RWPE1 (cell line): Measurements from ENCODE around the gene ADCY2.

Source experiments
- CTCF ChIA-PET: fragments of 350-600 bp; sonication (Branson Sonifier 250); formaldehyde crosslinking; extraction: SDS; loops from one replicate; lab custom pipeline; 2021; lab: Yijun Ruan, JAX
- POLR2A ChIA-PET: fragments of 400-600 bp; formaldehyde crosslinking; extraction: SDS; loops from one replicate; lab custom pipeline; 2020; ENCODE audit warnings: antibody characterized with exemption; ENCODE audit not compliant: low non-redundant PET; lab: Yijun Ruan, JAX
- DNase-seq: peaks from one replicate; pipeline ENCODE4 v3.0.0; 2012; ENCODE audit warnings: low spot score
- H3K27ac ChIP-seq: fragments of 450-650 bp; 2 replicates; pipeline ENCODE4 v1.5.1; 2017
- TF ChIP-seq, protein P1 (sequence below): fragments of 450-650 bp; conservative IDR thresholded peaks from 2 replicates; pipeline ENCODE4 v1.5.1; 2017; ENCODE audit warnings: low read depth, mild to moderate bottlenecking

The ADCY2 gene

DNA sequence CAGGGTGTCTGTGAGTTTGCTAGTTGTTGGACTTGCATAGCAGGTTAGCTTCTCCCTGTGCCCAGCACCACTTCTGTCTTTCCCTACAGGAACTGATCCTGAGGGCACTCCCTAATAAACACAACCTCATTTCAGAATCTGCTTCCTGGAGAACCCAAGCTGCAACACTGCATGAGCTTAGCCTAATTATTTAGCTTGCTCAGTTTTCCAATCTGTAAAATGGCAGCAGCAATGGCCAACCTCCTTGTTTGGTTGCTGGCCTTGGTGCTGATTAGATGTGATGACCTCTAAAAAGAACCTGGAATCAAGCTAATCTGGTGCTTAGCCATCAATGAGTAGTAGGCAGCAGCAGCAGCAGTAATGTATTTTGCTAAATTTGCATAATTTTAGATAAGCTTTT lies 133.9 kb downstream of the ADCY2 start:
- ChIA-PET POLR2A (no interaction called here), CTCF (no interaction called here)
- TF ChIP-seq, protein P1, sequence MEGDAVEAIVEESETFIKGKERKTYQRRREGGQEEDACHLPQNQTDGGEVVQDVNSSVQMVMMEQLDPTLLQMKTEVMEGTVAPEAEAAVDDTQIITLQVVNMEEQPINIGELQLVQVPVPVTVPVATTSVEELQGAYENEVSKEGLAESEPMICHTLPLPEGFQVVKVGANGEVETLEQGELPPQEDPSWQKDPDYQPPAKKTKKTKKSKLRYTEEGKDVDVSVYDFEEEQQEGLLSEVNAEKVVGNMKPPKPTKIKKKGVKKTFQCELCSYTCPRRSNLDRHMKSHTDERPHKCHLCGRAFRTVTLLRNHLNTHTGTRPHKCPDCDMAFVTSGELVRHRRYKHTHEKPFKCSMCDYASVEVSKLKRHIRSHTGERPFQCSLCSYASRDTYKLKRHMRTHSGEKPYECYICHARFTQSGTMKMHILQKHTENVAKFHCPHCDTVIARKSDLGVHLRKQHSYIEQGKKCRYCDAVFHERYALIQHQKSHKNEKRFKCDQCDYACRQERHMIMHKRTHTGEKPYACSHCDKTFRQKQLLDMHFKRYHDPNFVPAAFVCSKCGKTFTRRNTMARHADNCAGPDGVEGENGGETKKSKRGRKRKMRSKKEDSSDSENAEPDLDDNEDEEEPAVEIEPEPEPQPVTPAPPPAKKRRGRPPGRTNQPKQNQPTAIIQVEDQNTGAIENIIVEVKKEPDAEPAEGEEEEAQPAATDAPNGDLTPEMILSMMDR, result no peak
- no peak overlapping the region for H3K27ac ChIP-seq
- DNase-seq, result no peak

DNA sequence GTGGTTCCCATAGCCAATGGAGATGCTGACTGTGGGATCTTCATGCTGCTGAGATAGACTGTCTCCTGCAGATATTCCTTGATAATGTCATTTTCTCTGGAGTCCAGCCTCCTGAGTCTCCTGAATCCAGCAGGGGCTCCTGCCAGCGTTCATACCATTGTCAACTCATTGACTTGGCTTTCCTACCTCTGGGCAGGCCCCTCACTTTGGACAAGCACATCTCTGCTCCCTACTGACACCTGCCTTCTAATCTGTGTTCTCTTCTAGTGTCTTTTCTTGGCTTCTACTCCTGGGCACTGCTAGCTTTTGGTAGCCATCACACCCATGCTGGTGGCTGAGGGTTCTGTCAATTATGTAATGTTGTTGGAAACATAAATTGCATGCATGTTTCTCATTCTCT lies 138.0 kb downstream of the ADCY2 start:
- DNase-seq, result no peak
- TF ChIP-seq, protein P1, result no peak
- POLR2A ChIA-PET, result no interaction called here
- CTCF ChIA-PET, result no interaction called here
- H3K27ac ChIP-seq, result no peak overlapping the region

DNA sequence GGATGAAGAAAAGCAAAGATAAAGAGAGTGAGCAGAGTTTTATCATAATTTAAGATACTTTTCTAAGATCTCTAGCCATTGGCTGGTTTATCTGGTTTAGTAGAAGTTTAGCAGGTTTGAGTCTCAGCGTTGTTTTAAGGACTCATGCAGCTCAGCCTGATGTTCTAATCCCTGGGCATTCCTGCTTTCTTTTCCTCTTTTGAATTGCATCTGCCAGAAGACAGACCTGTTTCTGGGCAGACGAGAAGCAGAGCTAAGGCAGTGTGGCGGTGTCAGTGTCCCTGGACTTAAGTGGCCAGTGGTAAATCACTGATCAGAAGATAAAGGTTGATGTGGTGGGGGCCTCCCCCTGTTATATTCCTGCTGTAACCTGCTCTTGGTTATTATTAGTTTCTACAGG lies 138.6 kb downstream of the ADCY2 start:
- POLR2A ChIA-PET, result no interaction called here
- no peak for DNase-seq
- CTCF ChIA-PET, result no interaction called here
- TF ChIP-seq, protein P1, result no peak
- no peak overlapping the region for H3K27ac ChIP-seq

DNA sequence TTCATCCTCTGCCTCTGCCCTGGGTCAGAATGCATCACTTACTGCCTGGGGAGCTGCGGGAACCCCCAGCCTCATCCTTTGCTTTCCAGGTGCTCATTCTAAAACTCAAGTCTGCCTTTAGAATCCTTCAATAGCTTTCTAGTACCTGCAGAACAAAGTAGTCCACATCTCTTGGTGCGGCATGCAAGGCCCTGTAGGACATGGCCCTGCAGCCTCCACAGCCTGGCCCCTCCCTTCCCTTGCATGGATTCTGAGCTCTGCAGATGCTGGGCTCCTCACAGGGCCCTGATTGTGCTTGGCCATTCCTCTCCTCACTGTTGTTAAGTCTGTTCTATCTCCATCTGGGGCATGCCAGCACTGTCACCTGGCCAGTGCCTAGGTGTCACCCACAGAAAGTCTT lies 141.6 kb downstream of the ADCY2 start:
- CTCF ChIA-PET, result no interaction called here
- TF ChIP-seq, protein P1, result no peak
- no peak for DNase-seq
- H3K27ac ChIP-seq, result no peak overlapping the region
- POLR2A ChIA-PET, result no interaction called here

DNA sequence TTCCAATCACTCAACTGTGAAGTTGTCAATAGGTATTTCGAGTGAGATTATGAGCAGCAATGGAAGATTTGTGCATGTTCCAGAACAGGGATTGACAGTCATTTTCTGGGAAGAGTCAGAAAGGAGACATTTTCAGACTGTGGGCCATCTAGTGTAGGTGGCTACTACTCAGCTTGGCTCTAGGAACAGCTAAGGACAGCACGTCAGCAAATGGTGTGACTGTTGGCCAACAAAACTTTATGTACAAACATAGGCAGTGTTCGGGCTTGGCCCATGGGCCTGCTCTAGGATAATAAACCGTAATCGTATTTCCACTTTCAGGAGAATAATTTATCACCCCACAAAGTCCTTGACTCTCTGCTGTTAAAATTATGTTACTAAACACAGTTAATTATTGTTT lies 143.6 kb downstream of the ADCY2 start:
- H3K27ac ChIP-seq, result no peak overlapping the region
- ChIA-PET CTCF (no interaction called here), POLR2A (no interaction called here)
- no peak for DNase-seq
- TF ChIP-seq, protein P1, result no peak

DNA sequence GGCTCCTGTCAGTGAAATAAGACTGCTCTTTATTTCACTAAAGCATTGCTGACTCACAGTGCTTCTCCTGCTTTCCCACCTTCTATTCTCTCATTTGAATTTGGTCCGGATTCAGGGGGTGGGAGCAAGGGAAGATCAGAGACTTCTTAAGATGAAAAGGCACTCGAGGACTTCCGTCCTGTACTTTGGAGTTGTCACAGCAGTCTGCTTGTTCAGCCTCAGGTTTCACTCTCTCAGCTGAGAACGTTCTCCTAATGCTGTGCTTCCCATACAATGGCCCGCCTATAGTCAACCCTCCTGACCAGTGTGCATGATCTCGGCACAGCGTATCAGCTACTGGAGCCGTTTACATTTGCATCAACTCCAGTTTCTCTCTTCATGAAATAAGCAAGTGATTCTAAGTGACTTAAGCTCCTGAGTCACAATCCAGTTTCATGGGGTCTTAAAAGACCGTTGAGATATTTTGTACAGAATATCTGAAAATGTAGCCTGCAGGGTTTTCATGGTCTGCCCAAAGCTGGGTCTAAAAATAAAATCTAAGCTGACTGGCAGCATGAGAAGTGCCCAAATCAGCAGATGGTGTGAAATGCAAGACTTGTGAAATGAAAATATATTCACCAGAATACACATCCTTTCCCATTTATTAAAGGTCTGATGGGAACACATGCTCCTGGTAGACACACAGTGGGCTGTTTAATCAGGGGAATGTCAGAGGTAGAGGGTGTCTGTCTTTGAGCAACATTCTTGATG lies 145.0 kb downstream of the ADCY2 start:
- no peak overlapping the region for H3K27ac ChIP-seq
- ChIA-PET CTCF (no interaction called here), POLR2A (no interaction called here)
- TF ChIP-seq, protein P1, result no peak
- no peak for DNase-seq
